OCI-LY3 (cell line): ENCODE results near the gene SLC13A5.

Source experiments
- H2AFZ ChIP-seq: fragments of 200-600, 300-600 bp; shearing (Covaris generic); 2 replicates; pipeline ENCODE4 v1.6.0; 2014; ENCODE audit warnings: antibody characterized with exemption, low read depth, low read length
- H3K27ac ChIP-seq: fragments of 200-600, 300-600 bp; sonication (generic); 2 replicates; pipeline ENCODE4 v1.5.1; 2014; ENCODE audit warnings: mild to moderate bottlenecking, low read length, moderate library complexity, mixed read lengths
- H3K27me3 ChIP-seq: fragments of 200-600, 300-600 bp; sonication (generic); 2 replicates; pipeline ENCODE4 v1.6.1; 2014; ENCODE audit warnings: low read depth, low read length, mixed read lengths
- H3K36me3 ChIP-seq: fragments of 200-600, 300-600 bp; sonication (generic); replicated peaks from 2 replicates; pipeline ENCODE3; 2014; ENCODE audit warnings: low read depth, low read length, mixed read lengths
- H3K4me1 ChIP-seq: fragments of 300-600, 200-600 bp; sonication (generic); 2 replicates; pipeline ENCODE4 v1.6.1; 2014; ENCODE audit warnings: low read length, mixed read lengths
- H3K4me2 ChIP-seq: fragments of 200-600, 300-600 bp; sonication (generic); 2 replicates; pipeline ENCODE4 v1.6.1; 2014; ENCODE audit warnings: low read length, mixed read lengths
- H3K4me3 ChIP-seq: fragments of 300-600, 200-600 bp; sonication (generic); 2 replicates; pipeline ENCODE4 v1.5.1; 2014; ENCODE audit warnings: antibody characterized with exemption, mild to moderate bottlenecking, low read length, moderate library complexity
- H3K79me2 ChIP-seq: fragments of 300-600, 200-600 bp; shearing (Covaris generic); 2 replicates; pipeline ENCODE4 v1.6.1; 2014; ENCODE audit warnings: mild to moderate bottlenecking, low read length, mixed read lengths
- H3K9ac ChIP-seq: fragments of 300-600, 200-600 bp; shearing (Covaris generic); 2 replicates; pipeline ENCODE4 v1.6.0; 2014; ENCODE audit warnings: mild to moderate bottlenecking, low read length, moderate library complexity
- H3K9me3 ChIP-seq: fragments of 200-600, 300-600 bp; shearing (Covaris generic); 2 replicates; pipeline ENCODE4 v1.6.1; 2014; ENCODE audit warnings: low read length, mixed read lengths; ENCODE audit not compliant: insufficient read depth
- H4K20me1 ChIP-seq: fragments of 200-600, 300-600 bp; sonication (generic); 2 replicates; pipeline ENCODE4 v1.6.1; 2016; ENCODE audit warnings: low read length, mixed read lengths; ENCODE audit not compliant: insufficient read depth
- CTCF ChIP-seq: fragments of 200-600, 300-600 bp; sonication (generic); IDR thresholded peaks from 2 replicates; pipeline ENCODE4 v1.5.1; 2014; ENCODE audit warnings: antibody characterized with exemption, low read length, low read depth
- EZH2phosphoT487 ChIP-seq: fragments of 200-600 bp; shearing (Covaris generic); IDR thresholded peaks from 2 replicates; pipeline ENCODE4 v1.6.1; 2018; ENCODE audit warnings: antibody characterized with exemption, mixed run types, low read depth

The SLC13A5 gene

GRCh38 chr17:6702567-6703215 is 10.5 kb downstream of the SLC13A5 start:
- Histone ChIP-seq H3K4me1 (no peaks in the 10 kb centered on the region), H3K4me3 (no peak overlapping the region), H2AFZ (no peak overlapping the region), H3K36me3 (no peaks in the 10 kb centered on the region), H3K9me3 (no peaks in the 10 kb centered on the region), H3K27ac (no peak overlapping the region), H4K20me1 (no peaks in the 10 kb centered on the region), H3K79me2 (no peaks in the 10 kb centered on the region), H3K9ac (no peak overlapping the region), H3K27me3 (no peaks in the 10 kb centered on the region), H3K4me2 (no peak overlapping the region)
- TF ChIP-seq EZH2phosphoT487, result no peak
- TF ChIP-seq CTCF, result no peak

DNA sequence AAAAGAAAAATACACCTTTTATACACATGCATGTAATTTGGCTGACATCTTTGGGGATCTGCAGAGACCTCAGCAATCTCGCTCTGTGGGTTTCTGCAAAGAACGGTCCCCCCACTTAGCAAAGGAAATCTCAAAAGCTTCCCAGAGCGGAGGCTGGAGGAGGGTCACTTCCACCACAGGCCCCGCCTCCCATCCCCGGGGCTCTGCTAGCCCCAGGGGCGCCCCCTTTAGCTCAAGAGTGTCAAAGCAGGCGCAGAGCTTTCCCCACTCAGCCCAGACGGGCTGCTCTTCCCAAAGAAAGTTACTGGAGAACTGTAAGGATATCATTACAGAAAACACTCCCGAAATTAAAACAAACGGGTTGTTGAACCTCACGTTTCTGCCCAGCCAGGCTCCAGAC is 11.4 kb downstream of the SLC13A5 start:
- Histone ChIP-seq H3K4me2 (no peak overlapping the region), H3K9ac (no peak overlapping the region), H3K36me3 (no peaks in the 10 kb centered on the region), H3K9me3 (no peaks in the 10 kb centered on the region), H3K4me3 (no peak overlapping the region), H3K27ac (no peak overlapping the region), H3K27me3 (no peaks in the 10 kb centered on the region), H2AFZ (no peak overlapping the region), H3K79me2 (no peaks in the 10 kb centered on the region), H3K4me1 (no peaks in the 10 kb centered on the region), H4K20me1 (no peaks in the 10 kb centered on the region)
- TF ChIP-seq CTCF, result peak; percentile 31
- no peak for TF ChIP-seq EZH2phosphoT487

DNA sequence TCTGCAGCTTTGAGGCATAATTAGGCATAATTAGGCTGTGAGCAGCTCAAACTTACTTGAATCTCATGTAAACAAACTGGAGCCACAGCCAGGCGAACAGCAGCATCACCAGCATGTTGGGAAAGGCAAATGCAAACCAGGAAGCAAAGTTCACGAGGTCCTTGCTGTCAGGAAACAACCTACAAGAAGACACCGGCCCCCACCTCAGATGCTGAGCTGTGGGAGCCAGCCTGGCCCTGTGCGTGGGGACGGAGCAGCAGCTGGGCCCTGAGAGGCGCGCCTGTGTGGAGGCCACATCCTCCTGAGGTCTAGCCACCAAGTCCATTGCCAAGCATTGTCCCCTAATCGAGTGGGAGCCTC is 12.2 kb downstream of the SLC13A5 start:
- no peak overlapping the region for H3K9ac ChIP-seq

DNA sequence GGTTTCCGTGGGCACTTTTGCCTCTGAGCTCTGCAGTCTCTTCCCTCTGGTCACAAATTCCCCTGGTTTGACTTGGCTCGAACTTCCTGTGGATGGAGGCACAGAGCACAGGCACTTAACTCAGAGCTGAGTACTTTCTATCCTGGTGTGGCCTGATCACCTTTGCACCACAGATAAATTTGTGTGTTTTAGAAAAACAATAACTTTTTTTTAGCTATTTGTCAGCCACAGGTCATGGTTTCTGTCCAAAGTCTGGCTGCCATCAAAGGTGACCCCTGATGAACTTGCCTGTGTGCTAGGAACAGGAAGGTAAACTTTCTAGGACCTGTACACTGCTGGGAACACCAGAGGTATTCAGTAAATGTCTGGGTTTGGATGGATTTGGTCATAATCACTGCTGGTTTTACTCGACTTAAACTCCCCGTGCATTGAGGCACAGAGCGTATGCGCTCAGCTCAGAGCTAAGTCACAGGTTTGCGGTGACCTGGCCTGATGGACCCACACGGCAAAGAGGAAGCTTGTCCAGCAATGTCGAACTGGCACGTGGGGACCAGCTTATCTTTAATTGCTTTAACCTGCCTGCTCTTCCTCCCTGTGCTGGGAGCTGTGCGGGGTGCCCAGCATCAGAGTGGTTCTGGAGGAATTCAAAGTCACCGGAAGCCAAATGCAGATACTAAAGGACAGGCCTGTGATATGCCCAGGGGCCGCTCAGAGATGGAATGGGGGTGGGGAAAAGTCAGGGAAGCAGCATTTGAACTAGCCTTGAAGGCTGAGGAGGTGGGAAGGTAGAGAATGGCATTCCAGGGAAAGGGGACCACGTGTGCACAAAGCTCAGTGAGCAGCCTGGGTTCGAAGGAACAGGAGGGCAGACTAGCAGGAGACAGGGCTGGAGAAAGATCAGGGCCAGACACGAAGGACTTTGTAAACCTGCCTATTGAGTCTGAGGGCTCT is 12.9 kb downstream of the SLC13A5 start:
- TF ChIP-seq CTCF, result no peak
- TF ChIP-seq EZH2phosphoT487, result no peak
- Histone ChIP-seq H4K20me1 (no peaks in the 10 kb centered on the region), H3K4me2 (no peak overlapping the region), H3K9ac (no peak overlapping the region), H3K27me3 (no peaks in the 10 kb centered on the region), H3K4me1 (no peaks in the 10 kb centered on the region), H3K79me2 (no peaks in the 10 kb centered on the region), H3K9me3 (no peaks in the 10 kb centered on the region), H2AFZ (no peak overlapping the region), H3K36me3 (no peaks in the 10 kb centered on the region), H3K27ac (no peak overlapping the region), H3K4me3 (no peak overlapping the region)

More for the DNA sequence above, 12.2 kb downstream of the SLC13A5 start:
- Histone ChIP-seq H3K36me3 (no peaks in the 10 kb centered on the region), H3K4me1 (no peaks in the 10 kb centered on the region), H3K9me3 (no peaks in the 10 kb centered on the region), H3K4me3 (no peak overlapping the region), H2AFZ (no peak overlapping the region), H3K27me3 (no peaks in the 10 kb centered on the region), H3K79me2 (no peaks in the 10 kb centered on the region), H4K20me1 (no peaks in the 10 kb centered on the region), H3K4me2 (no peak overlapping the region), H3K27ac (no peak overlapping the region)
- no peak for TF ChIP-seq EZH2phosphoT487
